ENCODE data around the gene TMEM250.

GRCh38 chr9:136132512-136133050 lies 13.9 kb upstream of the TMEM250 start:
- TF ChIP-seq CTCF (conservative IDR thresholded peaks at IDR 0.05; ENCODE audit: low read depth, low read length) (no peak), EZH2 (IDR thresholded peaks at IDR 0.05; ENCODE audit: borderline replicate concordance, low read depth, low read length, poor library complexity, severe bottlenecking) (no peak)
